Chondrocyte (in vitro differentiated cells): Measurements from ENCODE around the gene WNT3. TPM values are rescaled to one million over a fixed set of nuclear protein-coding genes. Genes with fewer than 3 reads are reported as not detected.

Source experiments
- DNase-seq: peaks from one replicate; pipeline ENCODE4 v3.0.0; 2021; ENCODE audit warnings: mixed read lengths, low spot score
- H3K27ac Mint-ChIP-seq: one replicate; pipeline ENCODE4 v1.8.0; 2021; ENCODE audit warnings: mild to moderate bottlenecking, moderate library complexity, mixed read lengths; ENCODE audit not compliant: unreplicated experiment
- H3K27me3 Mint-ChIP-seq: 2 replicates; pipeline ENCODE4 v1.8.0; 2021; ENCODE audit warnings: low read depth, mixed read lengths
- H3K36me3 Mint-ChIP-seq: 2 replicates; pipeline ENCODE4 v1.8.0; 2021; ENCODE audit warnings: low read depth, mixed read lengths
- H3K4me1 Mint-ChIP-seq: 2 replicates; pipeline ENCODE4 v1.8.0; 2021; ENCODE audit warnings: low read depth, mild to moderate bottlenecking, mixed read lengths
- H3K4me3 Mint-ChIP-seq: one replicate; pipeline ENCODE4 v1.8.0; 2021; ENCODE audit warnings: mild to moderate bottlenecking, moderate library complexity, mixed read lengths; ENCODE audit not compliant: unreplicated experiment
- H3K9me3 Mint-ChIP-seq: 2 replicates; pipeline ENCODE4 v1.8.0; 2021; ENCODE audit warnings: low read depth, mixed read lengths
- CTCF ChIP-seq: fragments of 200-600 bp; sonication (generic); IDR thresholded peaks from 2 replicates; pipeline ENCODE4 v1.5.0; 2021; ENCODE audit warnings: antibody characterized with exemption, mild to moderate bottlenecking, moderate library complexity
- total RNA-seq: library from RNA; stranded (reverse); gene quantifications from 3 replicates; pipeline ENCODE4 v1.2.1, GENCODE V29; 2021

The WNT3 gene
- total RNA-seq, 1 donor from 2014 or later, result 4.9 TPM

- Mint-ChIP-seq H3K9me3 (no peaks in the 10 kb centered on the region), H3K36me3 (peaks cover 7% of the 10 kb centered on the region), H3K4me3 (no peak overlapping the region), H3K27me3 (no peaks in the 10 kb centered on the region), H3K4me1 (peaks cover 29% of the 10 kb centered on the region), H3K27ac (no peak overlapping the region)
- no peak for TF ChIP-seq CTCF
- DNase-seq, result no peak
Measured at GRCh38 chr17:46745376-46745775, 73.1 kb downstream of the WNT3 start.

- H3K27me3 Mint-ChIP-seq, result no peaks in the 10 kb centered on the region
- no peak for DNase-seq
- H3K27ac Mint-ChIP-seq, result no peak overlapping the region
- no peaks in the 10 kb centered on the region for H3K9me3 Mint-ChIP-seq
- peaks cover 2% of the 10 kb centered on the region for H3K36me3 Mint-ChIP-seq
- TF ChIP-seq CTCF, result no peak
- H3K4me3 Mint-ChIP-seq, result no peak overlapping the region
- peaks cover 29% of the 10 kb centered on the region for H3K4me1 Mint-ChIP-seq
Measured at GRCh38 chr17:46744441-46744840, 74.1 kb downstream of the WNT3 start.

- H3K27me3 Mint-ChIP-seq, result no peaks in the 10 kb centered on the region
Measured at GRCh38 chr17:46742565-46743270, 75.8 kb downstream of the WNT3 start.

GRCh38 chr17:46741122-46741730 lies 77.3 kb downstream of the WNT3 start:
- no peak for DNase-seq
- no peak for TF ChIP-seq CTCF
- H3K4me3 Mint-ChIP-seq, result no peak overlapping the region
- no peaks in the 10 kb centered on the region for H3K9me3 Mint-ChIP-seq
- no peak overlapping the region for H3K27ac Mint-ChIP-seq
- no peaks in the 10 kb centered on the region for H3K36me3 Mint-ChIP-seq
- no peaks in the 10 kb centered on the region for H3K27me3 Mint-ChIP-seq
- peaks cover 22% of the 10 kb centered on the region for H3K4me1 Mint-ChIP-seq

More at GRCh38 chr17:46742565-46743270, 75.8 kb downstream of the WNT3 start:
- no peak for TF ChIP-seq CTCF
- no peak overlapping the region for H3K4me3 Mint-ChIP-seq
- no peak for DNase-seq
- H3K9me3 Mint-ChIP-seq, result no peaks in the 10 kb centered on the region
- peak overlapping the region; percentile 69 for H3K27ac Mint-ChIP-seq
- H3K4me1 Mint-ChIP-seq, result peaks cover 28% of the 10 kb centered on the region
- H3K36me3 Mint-ChIP-seq, result no peaks in the 10 kb centered on the region

GRCh38 chr17:46739982-46740381 lies 78.5 kb downstream of the WNT3 start:
- Mint-ChIP-seq H3K4me3 (no peak overlapping the region), H3K36me3 (no peaks in the 10 kb centered on the region), H3K4me1 (peaks cover 22% of the 10 kb centered on the region), H3K9me3 (no peaks in the 10 kb centered on the region), H3K27me3 (no peaks in the 10 kb centered on the region), H3K27ac (no peak overlapping the region)
- no peak for TF ChIP-seq CTCF
- DNase-seq, result no peak
